GM12878 (cell line): ENCODE measurements around the gene FAM120B.

ENCODE experiments used
- BRCA1 ChIP-seq: IDR thresholded peaks from 2 replicates; pipeline ENCODE4 v1.6.1; 2011; ENCODE audit warnings: low read depth, low read length, improper control_type of control experiment
- HDAC2 ChIP-seq: fragments of 200-600 bp; sonication (generic); IDR thresholded peaks from 2 replicates; pipeline ENCODE4 v1.6.1; 2017
- HDAC6 ChIP-seq: fragments of 200-600 bp; sonication (generic); IDR thresholded peaks from one replicate; pipeline ENCODE4 v1.8.0; 2017; ENCODE audit warnings: antibody characterized with exemption; ENCODE audit not compliant: unreplicated experiment
- POLR2A ChIP-seq: IDR thresholded peaks from 2 replicates; pipeline ENCODE4 v1.6.1; 2011; ENCODE audit warnings: low read depth, mild to moderate bottlenecking, low read length
- RCOR1 ChIP-seq: conservative IDR thresholded peaks from 2 replicates; pipeline ENCODE4 v1.6.1; 2012; ENCODE audit warnings: low read depth, low read length, improper control_type of control experiment
- TF ChIP-seq, protein P1 (sequence below): IDR thresholded peaks from 2 replicates; pipeline ENCODE4 v1.6.1; 2011; ENCODE audit warnings: low read depth, mild to moderate bottlenecking, low read length, moderate library complexity, borderline replicate concordance; ENCODE audit errors: extremely low read depth
- TF ChIP-seq, protein P2 (sequence below), 3 experiments: IDR thresholded peaks in 2 of 3; conservative IDR thresholded peaks in 1 of 3; 2 replicates each; pipeline ENCODE4 v1.5.1; 2011; ENCODE audit warnings: low read depth in 3 of 3, low read length in 3 of 3, mild to moderate bottlenecking in 3 of 3, control low read depth in 2 of 3, moderate library complexity in 2 of 3, inconsistent platforms in 1 of 3, mixed read lengths in 1 of 3; ENCODE audit not compliant: control insufficient read depth in 2 of 3, insufficient read depth in 1 of 3; ENCODE audit errors: extremely low read depth in 1 of 3

- TF ChIP-seq, protein P1, sequence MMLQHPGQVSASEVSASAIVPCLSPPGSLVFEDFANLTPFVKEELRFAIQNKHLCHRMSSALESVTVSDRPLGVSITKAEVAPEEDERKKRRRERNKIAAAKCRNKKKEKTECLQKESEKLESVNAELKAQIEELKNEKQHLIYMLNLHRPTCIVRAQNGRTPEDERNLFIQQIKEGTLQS, result no peak
- TF ChIP-seq HDAC6 (no peak), RCOR1 (no peak), BRCA1 (no peak), POLR2A (no peak), HDAC2 (no peak)
- TF ChIP-seq, protein P2, sequence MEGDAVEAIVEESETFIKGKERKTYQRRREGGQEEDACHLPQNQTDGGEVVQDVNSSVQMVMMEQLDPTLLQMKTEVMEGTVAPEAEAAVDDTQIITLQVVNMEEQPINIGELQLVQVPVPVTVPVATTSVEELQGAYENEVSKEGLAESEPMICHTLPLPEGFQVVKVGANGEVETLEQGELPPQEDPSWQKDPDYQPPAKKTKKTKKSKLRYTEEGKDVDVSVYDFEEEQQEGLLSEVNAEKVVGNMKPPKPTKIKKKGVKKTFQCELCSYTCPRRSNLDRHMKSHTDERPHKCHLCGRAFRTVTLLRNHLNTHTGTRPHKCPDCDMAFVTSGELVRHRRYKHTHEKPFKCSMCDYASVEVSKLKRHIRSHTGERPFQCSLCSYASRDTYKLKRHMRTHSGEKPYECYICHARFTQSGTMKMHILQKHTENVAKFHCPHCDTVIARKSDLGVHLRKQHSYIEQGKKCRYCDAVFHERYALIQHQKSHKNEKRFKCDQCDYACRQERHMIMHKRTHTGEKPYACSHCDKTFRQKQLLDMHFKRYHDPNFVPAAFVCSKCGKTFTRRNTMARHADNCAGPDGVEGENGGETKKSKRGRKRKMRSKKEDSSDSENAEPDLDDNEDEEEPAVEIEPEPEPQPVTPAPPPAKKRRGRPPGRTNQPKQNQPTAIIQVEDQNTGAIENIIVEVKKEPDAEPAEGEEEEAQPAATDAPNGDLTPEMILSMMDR (IDR thresholded peaks at IDR 0.05 in 2 of 3, conservative IDR thresholded peaks at IDR 0.05 in 1 of 3; ENCODE audit: control insufficient read depth in 2 of 3, extremely low read depth in 1 of 3, insufficient read depth in 1 of 3, low read depth in 3 of 3, low read length in 3 of 3), result no peak
Observed at GRCh38 chr6:170435766-170436165, 129.2 kb downstream of the FAM120B start.
